Chondrocyte (in vitro differentiated cells): ENCODE results near the gene CELA2A. TPM values are rescaled to one million over a fixed set of nuclear protein-coding genes. Genes with fewer than 3 reads are reported as not detected.
"Not testable (repeated sequence)": the region's sequence is repeated elsewhere in the genome, so short reads cannot be mapped to it uniquely, and the experiment has no call there.

Experiments
- DNase-seq: peaks from one replicate; pipeline ENCODE4 v3.0.0; 2021; ENCODE audit warnings: mixed read lengths, low spot score
- H3K27ac Mint-ChIP-seq: one replicate; pipeline ENCODE4 v1.8.0; 2021; ENCODE audit warnings: mild to moderate bottlenecking, moderate library complexity, mixed read lengths; ENCODE audit not compliant: unreplicated experiment
- H3K27me3 Mint-ChIP-seq: 2 replicates; pipeline ENCODE4 v1.8.0; 2021; ENCODE audit warnings: low read depth, mixed read lengths
- H3K36me3 Mint-ChIP-seq: 2 replicates; pipeline ENCODE4 v1.8.0; 2021; ENCODE audit warnings: low read depth, mixed read lengths
- H3K4me1 Mint-ChIP-seq: 2 replicates; pipeline ENCODE4 v1.8.0; 2021; ENCODE audit warnings: low read depth, mild to moderate bottlenecking, mixed read lengths
- H3K4me3 Mint-ChIP-seq: one replicate; pipeline ENCODE4 v1.8.0; 2021; ENCODE audit warnings: mild to moderate bottlenecking, moderate library complexity, mixed read lengths; ENCODE audit not compliant: unreplicated experiment
- H3K9me3 Mint-ChIP-seq: 2 replicates; pipeline ENCODE4 v1.8.0; 2021; ENCODE audit warnings: low read depth, mixed read lengths
- total RNA-seq: library from RNA; stranded (reverse); gene quantifications from 3 replicates; pipeline ENCODE4 v1.2.1, GENCODE V29; 2021
- TF ChIP-seq, protein P1 (sequence below): fragments of 200-600 bp; sonication (generic); IDR thresholded peaks from 2 replicates; pipeline ENCODE4 v1.5.0; 2021; ENCODE audit warnings: antibody characterized with exemption, mild to moderate bottlenecking, moderate library complexity

The CELA2A gene
- total RNA-seq, 1 donor from 2014 or later = not detected

DNA sequence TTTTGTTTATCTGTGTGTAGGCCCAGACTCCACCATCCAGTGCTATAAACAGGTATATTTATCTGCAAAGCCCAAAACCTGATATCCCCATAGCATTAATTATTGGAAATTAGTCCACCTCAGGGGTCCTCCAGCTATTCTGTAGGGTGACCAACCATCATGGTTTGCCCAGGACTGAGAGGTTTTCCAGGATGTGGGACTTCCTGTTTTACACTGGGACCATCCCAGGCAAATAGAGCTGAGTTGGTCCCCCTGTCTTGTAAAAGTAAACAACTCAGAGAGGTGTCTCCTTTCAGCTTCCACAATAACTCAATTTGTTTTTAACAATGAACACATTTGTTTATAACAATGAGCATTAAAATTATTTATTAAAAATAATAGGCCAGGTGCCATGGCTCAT is 11.6 kb downstream of the CELA2A start:
- Mint-ChIP-seq H3K27ac (no peak overlapping the region), H3K4me1 (no peaks in the 10 kb centered on the region), H3K36me3 (peaks cover 1% of the 10 kb centered on the region), H3K9me3 (no peaks in the 10 kb centered on the region), H3K27me3 (no peaks in the 10 kb centered on the region), H3K4me3 (no peak overlapping the region)
- no peak for DNase-seq
- TF ChIP-seq, protein P1, sequence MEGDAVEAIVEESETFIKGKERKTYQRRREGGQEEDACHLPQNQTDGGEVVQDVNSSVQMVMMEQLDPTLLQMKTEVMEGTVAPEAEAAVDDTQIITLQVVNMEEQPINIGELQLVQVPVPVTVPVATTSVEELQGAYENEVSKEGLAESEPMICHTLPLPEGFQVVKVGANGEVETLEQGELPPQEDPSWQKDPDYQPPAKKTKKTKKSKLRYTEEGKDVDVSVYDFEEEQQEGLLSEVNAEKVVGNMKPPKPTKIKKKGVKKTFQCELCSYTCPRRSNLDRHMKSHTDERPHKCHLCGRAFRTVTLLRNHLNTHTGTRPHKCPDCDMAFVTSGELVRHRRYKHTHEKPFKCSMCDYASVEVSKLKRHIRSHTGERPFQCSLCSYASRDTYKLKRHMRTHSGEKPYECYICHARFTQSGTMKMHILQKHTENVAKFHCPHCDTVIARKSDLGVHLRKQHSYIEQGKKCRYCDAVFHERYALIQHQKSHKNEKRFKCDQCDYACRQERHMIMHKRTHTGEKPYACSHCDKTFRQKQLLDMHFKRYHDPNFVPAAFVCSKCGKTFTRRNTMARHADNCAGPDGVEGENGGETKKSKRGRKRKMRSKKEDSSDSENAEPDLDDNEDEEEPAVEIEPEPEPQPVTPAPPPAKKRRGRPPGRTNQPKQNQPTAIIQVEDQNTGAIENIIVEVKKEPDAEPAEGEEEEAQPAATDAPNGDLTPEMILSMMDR = no peak

DNA sequence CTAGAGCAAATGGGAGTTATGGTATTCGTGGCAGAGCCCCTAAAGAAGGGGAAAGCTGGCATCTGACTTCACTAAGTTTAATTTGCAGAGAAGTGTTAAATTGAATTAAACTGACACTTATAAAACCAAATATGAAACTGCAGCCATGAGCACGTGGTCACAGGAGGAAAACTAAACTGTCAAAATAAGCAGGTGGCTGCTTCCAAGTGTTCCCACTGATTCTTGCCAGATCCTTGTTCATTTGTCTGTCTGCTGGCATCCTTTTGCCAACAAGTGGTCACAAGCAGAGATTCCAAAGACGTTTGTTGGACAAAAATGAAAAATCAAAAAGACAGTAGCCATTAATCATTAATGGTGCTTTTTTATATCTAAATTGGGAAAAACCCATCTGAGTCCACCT is 12.8 kb downstream of the CELA2A start:
- TF ChIP-seq, protein P1 = no peak
- Mint-ChIP-seq H3K36me3 (peaks cover 1% of the 10 kb centered on the region), H3K4me1 (no peaks in the 10 kb centered on the region), H3K4me3 (no peak overlapping the region), H3K9me3 (no peaks in the 10 kb centered on the region), H3K27me3 (no peaks in the 10 kb centered on the region), H3K27ac (no peak overlapping the region)
- DNase-seq = no peak

DNA sequence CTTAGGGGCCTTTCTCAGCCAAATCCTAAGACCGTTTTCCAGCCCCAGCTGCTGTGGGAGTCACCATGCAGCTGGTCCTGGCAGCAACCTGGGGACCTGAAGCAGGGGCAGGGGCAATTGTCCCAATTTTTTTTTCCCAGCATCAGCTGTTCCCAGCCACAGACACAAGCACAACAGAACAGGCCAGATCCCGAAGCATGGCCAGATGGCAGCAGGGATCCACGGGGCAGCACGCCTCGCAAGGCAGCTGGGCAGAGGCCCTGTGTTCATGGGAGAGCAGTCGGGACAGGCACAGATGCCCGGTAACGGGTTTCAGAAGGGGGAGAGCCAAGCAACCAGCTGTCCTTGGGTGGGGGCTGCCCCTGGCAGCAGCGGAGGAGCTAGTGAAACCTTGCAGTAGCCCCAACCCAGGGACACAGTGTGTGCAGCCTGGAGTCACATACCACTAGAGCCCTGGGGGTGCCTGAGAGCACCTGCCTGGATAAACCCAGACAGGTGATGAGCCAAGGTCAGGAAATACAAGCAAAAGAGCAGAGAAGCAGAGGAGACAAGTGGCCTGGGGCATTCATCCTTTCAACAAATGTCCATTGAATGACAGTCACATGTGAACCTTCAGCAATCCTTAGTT is 13.4 kb downstream of the CELA2A start:
- not testable (repeated sequence) for H3K36me3 Mint-ChIP-seq, DNase-seq, H3K9me3 Mint-ChIP-seq, H3K4me3 Mint-ChIP-seq, H3K27me3 Mint-ChIP-seq, H3K27ac Mint-ChIP-seq, H3K4me1 Mint-ChIP-seq

DNA sequence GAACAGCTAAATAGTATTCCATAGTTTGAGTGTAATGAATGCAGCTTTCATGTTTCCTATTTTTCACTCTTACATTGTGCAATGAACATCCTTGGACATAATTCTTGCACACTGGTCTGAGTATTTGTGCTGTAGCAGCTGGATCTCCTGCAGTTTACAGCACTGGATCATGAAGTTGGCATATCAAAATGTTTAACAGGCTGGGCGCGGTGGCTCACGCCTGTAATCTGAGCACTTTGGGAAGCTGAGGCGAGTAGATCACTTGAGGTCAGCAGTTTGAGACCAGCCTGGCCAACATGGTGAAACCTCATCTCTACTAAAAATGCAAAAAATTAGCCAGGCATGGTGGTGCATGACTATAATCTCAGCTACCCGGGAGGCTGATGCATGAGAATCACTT is 14.5 kb downstream of the CELA2A start:
- H3K27me3 Mint-ChIP-seq, H3K4me1 Mint-ChIP-seq, DNase-seq, H3K4me3 Mint-ChIP-seq, H3K9me3 Mint-ChIP-seq, H3K36me3 Mint-ChIP-seq, H3K27ac Mint-ChIP-seq: not testable (repeated sequence)

GRCh38 chr1:15471723-15472122 is 15.2 kb downstream of the CELA2A start:
- H3K27ac Mint-ChIP-seq, DNase-seq, H3K4me1 Mint-ChIP-seq, H3K36me3 Mint-ChIP-seq, H3K9me3 Mint-ChIP-seq, H3K27me3 Mint-ChIP-seq, H3K4me3 Mint-ChIP-seq: not testable (repeated sequence)

DNA sequence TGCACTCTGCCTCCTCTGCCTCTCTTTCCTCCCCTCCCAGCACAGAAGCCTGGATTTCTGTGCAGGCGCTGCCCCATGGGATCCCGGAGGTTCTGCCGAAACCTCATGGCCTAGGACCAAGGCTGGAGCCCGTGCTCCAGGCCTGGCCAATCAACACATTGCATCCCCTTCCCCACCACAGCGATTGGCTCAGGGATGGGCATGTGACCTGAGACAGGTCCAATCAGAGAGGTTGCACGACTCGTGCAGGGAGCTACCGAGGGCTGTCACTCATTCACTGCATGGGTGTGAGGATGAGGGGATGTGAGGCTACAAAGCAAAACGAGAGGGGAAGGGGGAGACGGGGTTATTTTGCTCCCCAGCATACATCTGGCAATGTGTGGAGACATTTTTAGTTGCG is 16.1 kb downstream of the CELA2A start:
- Mint-ChIP-seq H3K9me3 (no peaks in the 10 kb centered on the region), H3K27me3 (no peaks in the 10 kb centered on the region), H3K4me1 (no peaks in the 10 kb centered on the region), H3K4me3 (no peak overlapping the region), H3K27ac (no peak overlapping the region), H3K36me3 (peaks cover 1% of the 10 kb centered on the region)
- TF ChIP-seq, protein P1 = no peak
- no peak for DNase-seq

- H3K4me1 Mint-ChIP-seq = no peaks in the 10 kb centered on the region
- no peak for DNase-seq
- TF ChIP-seq, protein P1 = no peak
Measured at GRCh38 chr1:15475752-15476314, 19.3 kb downstream of the CELA2A start, which contains the start of gene CELA2B. Gene CELA2B, plus strand, starts transcription at chr1:15476104. Its CDS starts 22 bp downstream, at chr1:15476126.

More at GRCh38 chr1:15475752-15476314, 19.3 kb downstream of the CELA2A start, which contains the start of gene CELA2B:
- H3K4me3 Mint-ChIP-seq = no peak within 1 kb of the TSS
- no peaks in the 10 kb centered on the region for H3K36me3 Mint-ChIP-seq
- H3K27ac Mint-ChIP-seq = no peak within 1 kb of the TSS
- no peaks in the 10 kb centered on the region for H3K27me3 Mint-ChIP-seq
- no peaks in the 10 kb centered on the region for H3K9me3 Mint-ChIP-seq
